ENCODE data around the gene KLHL28.

DNA sequence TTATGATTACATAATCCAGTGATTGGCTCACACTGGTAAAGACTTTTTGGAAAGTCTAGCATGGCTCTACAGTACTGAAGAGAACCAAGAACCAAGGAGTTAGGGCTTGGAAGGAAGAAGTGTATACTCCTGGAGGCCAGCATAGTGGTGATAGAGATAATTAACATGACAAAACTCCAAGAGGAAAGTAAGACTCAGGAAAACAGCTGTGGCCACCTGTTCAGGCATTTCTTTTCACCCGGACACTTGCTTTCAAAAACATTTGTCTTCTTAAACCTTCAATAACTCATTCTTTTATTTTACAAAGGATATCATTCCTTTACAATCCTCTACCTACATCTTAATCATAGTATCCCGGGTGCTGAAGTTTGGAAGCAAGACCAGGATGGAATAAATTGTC lies 50.9 kb downstream of the KLHL28 start:
- TF ChIP-seq HDAC2 (IDR thresholded peaks at IDR 0.05) (no peak), RFX5 (IDR thresholded peaks at IDR 0.05) (no peak), POLR2A (IDR thresholded peaks at IDR 0.05; ENCODE audit: low read length) (no peak), NFE2L2 (conservative IDR thresholded peaks at IDR 0.05; ENCODE audit: low read length) (no peak), BHLHE40 (IDR thresholded peaks at IDR 0.05; ENCODE audit: low read depth, low read length) (no peak), RNF2 (IDR thresholded peaks at IDR 0.05; ENCODE audit: borderline replicate concordance, low read depth) (no peak), RAD21 (conservative IDR thresholded peaks at IDR 0.05 in 1 of 2, IDR thresholded peaks at IDR 0.05 in 1 of 2) (no peak), POLR2AphosphoS2 (conservative IDR thresholded peaks at IDR 0.05; ENCODE audit: low read length) (no peak), EP300 (IDR thresholded peaks at IDR 0.05) (no peak)
- TF ChIP-seq, protein P1, sequence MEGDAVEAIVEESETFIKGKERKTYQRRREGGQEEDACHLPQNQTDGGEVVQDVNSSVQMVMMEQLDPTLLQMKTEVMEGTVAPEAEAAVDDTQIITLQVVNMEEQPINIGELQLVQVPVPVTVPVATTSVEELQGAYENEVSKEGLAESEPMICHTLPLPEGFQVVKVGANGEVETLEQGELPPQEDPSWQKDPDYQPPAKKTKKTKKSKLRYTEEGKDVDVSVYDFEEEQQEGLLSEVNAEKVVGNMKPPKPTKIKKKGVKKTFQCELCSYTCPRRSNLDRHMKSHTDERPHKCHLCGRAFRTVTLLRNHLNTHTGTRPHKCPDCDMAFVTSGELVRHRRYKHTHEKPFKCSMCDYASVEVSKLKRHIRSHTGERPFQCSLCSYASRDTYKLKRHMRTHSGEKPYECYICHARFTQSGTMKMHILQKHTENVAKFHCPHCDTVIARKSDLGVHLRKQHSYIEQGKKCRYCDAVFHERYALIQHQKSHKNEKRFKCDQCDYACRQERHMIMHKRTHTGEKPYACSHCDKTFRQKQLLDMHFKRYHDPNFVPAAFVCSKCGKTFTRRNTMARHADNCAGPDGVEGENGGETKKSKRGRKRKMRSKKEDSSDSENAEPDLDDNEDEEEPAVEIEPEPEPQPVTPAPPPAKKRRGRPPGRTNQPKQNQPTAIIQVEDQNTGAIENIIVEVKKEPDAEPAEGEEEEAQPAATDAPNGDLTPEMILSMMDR (IDR thresholded peaks at IDR 0.05), result no peak
- TF ChIP-seq, protein P2, sequence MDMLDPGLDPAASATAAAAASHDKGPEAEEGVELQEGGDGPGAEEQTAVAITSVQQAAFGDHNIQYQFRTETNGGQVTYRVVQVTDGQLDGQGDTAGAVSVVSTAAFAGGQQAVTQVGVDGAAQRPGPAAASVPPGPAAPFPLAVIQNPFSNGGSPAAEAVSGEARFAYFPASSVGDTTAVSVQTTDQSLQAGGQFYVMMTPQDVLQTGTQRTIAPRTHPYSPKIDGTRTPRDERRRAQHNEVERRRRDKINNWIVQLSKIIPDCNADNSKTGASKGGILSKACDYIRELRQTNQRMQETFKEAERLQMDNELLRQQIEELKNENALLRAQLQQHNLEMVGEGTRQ (IDR thresholded peaks at IDR 0.05), result no peak
- TF ChIP-seq, protein P3, sequence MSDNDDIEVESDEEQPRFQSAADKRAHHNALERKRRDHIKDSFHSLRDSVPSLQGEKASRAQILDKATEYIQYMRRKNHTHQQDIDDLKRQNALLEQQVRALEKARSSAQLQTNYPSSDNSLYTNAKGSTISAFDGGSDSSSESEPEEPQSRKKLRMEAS (IDR thresholded peaks at IDR 0.05), result no peak

All from A549 (cell line).